HG03432 (cell line): Measurements from ENCODE around the gene PABPN1.

Source experiments
- ATAC-seq: cut with Tn5 transposase; IDR thresholded peaks from one replicate; pipeline ENCODE4 v1.9.1; 2021; ENCODE audit warnings: mild to moderate bottlenecking, moderate library complexity; ENCODE audit not compliant: unreplicated experiment

The PABPN1 gene

DNA sequence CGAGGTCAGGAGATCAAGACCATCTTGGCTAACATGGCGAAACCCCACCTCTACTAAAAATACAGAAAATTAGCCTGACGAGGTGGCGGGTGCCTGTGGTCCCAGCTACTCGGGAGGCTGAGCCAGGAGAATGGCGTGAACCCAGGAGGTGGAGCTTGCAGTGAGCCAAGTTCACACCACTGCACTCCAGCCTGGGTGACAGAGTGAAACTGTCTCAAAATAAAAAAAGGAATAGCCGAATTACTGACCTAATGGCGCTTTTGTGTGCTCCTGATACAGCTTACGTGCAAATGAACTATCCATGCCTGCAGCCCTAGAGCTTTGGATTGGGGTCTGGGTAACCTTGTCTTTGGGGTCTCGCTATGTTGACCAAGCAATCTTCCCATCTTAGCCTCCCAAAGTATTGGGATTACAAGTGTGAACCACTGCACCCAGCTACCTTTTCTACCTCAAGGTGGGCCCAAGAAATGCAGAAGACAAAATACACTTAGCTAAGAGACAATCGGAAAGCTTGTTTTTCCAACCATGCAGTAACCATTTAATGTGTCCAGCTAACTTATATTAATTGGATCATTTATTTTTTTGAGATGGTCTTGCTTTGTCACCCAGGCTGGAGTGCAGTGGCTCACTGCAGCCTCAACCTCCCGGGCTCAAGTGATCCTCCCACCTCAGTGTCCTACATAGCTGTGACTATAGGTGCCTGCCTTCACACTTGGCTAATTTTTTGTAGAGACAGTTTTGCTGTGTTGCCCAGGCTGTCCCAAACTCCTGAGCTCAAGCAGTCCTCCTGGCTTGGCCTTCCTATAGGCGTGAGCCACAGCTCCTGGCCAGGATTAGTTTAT, 5.5 kb downstream of the PABPN1 start:
- ATAC-seq = no peak

- ATAC-seq = no peak
Observed at GRCh38 chr14:23327947-23328744, 6.9 kb downstream of the PABPN1 start.

GRCh38 chr14:23335623-23336022, 14.4 kb downstream of the PABPN1 start:
- ATAC-seq = no peak

DNA sequence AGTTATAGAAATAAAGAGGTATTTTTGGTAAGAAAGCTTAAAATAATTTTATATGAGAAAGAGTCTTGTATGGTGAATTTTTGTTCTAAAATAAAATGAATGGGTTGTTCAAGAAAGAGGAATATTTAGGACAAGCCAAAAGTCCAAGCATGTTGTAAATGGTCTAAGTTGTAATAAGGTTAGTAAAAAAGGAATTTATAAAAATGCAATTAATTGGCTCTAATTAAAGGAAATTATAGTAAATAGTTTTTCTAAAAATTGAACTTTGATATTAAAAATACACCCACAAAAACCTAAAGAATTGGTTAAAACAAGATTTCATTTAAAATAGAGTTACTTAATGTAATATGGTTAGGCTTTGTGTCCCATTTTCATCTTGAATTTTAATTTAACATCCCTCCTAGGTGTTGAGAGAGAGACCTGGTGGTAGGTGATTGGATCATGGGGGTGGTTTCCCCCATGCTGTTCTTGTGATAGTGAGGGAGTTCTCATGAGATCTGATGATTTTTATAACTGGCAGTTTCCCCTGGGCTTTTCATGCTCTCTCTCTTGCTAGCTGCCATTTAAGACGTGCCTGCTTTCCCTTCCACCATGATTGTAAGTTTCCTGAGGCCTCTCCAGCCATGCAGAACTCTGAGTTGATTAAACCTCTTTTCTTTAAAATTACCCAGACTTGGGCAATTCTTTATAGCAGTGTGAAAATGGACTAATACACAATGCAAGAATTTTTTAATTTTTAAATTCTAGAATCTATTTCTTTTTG, 18.4 kb downstream of the PABPN1 start:
- ATAC-seq = no peak

- no peak for ATAC-seq
Observed at GRCh38 chr14:23344481-23344880, 23.2 kb downstream of the PABPN1 start.

- no peak for ATAC-seq
Observed at GRCh38 chr14:23345987-23346692, 24.9 kb downstream of the PABPN1 start.

DNA sequence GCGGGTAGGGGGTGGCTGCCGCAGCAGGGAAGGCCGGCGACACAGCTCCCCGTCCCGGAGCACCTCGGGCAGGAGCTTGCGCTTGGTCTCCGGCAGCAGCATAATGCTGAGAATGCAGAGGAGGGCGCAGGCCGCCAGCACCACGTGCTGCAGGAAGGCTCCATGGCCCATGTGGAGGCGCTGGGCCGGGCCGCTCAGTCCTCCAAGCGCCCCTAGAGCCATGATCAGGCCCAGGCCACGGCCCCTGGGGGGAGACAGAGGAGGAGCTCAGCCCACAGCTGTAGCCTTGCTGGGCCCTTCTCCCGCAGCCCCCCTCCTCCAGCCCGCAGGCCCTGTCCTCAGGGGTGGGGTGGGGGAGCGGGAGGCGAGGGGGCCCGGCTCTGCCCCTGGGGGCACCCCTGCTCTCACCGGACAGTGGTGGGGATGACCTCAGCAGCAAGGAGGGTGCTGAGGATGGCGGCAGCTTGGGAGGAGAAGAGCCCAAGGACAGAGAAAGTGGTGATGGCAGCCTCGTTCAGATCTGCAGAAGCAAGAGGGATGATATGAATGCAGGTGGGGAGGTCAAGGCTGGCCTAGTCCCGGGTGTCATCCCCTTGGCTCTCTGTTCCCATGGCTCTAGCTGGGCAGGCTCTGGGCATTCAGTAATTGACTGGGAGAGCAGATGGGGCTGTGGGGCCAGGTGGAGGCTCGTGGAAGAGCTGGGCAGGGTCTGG, 25.6 kb downstream of the PABPN1 start:
- no peak for ATAC-seq

DNA sequence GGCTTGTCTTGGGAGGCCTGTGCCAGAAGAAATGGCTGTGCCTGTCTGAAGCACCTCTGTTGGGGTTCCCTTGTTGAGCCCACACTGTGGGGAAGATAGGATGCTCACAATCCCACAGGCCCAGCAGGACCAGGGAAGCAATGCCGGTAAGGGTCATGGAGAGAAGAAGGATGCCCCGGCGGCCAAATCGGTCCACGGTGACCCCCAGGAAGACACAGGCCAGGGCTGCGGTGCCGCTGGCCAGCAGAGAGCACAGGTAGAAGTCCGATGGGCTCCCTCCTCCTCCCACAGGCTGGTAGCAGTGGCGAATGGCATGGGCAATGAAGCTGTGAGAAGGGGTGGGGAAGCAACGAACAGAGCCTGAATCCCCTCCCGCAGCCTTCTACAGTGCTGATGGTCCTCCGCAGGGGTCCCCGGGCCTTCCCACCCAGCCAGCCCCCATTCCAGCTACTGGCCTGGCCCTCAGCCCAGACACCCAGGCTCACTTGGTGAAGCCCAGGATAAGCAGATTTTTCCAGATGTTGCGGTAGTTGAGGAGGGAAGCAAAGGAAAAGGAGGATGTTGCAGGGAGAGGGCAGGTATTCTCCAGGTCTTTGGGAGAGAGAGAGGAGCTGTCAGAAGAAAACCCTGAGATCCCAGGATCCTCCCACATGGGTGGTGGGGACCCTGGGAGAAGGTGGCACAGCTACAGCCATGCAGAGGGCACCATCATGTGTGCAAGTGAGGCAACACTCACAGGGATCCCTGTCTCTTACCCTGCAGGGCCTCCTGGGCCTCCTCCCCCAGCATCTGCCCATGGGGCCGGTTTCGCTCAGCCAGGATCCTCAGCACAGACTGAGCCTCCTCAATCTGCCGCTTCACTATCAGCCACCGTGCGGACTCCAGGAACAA, 26.4 kb downstream of the PABPN1 start:
- no peak for ATAC-seq

- ATAC-seq = no peak
Observed at GRCh38 chr14:23348297-23348655, 27.0 kb downstream of the PABPN1 start.

- ATAC-seq = no peak
Observed at GRCh38 chr14:23349156-23349845, 28.0 kb downstream of the PABPN1 start.

GRCh38 chr14:23351681-23352505, 30.6 kb downstream of the PABPN1 start:
- no peak for ATAC-seq

DNA sequence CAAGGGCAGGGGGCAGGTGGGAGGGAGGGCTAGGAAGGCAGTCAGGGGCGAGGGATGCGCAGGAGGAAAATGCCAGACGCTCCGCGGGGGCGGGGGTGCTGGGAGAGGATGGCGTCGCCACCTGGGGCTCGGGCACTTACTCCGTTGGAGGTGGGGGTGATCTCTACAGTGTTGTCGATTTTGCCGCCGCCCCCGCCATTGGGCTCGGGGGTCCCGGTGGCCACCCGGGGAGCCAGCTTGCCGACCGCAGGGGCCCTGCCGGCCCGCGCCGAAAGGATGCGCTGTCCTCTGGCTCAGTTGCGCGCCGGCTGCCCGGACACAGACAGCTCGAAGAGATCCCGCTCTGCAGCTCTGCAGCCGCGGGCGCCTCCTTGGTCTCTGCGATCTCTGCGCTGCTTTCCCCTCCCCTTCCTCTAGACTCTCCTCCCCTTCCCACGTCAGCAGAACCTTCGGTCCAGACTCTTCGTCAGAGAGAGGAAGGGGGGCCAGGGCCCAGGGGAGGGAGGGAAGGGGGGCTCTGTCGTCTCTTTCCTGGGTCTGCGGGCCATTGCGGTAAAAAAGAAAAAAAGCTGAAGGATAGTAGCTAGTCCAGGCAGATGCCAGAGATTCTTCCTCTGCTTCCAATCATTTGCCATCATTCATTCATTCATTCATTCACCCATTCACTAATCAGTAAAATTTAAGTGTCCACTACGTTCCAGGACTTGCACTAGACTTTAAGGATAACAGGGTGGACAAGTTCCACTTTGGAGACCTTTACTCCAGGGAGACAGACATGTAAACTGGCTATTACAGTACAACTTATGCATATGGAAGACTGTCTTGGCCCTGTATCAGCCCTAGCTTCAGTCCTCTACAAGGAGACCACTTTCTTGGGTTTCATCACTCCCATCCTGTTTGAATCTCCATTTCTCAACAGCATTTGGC, 31.5 kb downstream of the PABPN1 start, which contains the start of gene SLC22A17:
Gene SLC22A17, minus strand, starts transcription at position 382 of the 927 bp plus-strand sequence.
- ATAC-seq = no peak

GRCh38 chr14:23353433-23353780, 32.1 kb downstream of the PABPN1 start:
- ATAC-seq = no peak

DNA sequence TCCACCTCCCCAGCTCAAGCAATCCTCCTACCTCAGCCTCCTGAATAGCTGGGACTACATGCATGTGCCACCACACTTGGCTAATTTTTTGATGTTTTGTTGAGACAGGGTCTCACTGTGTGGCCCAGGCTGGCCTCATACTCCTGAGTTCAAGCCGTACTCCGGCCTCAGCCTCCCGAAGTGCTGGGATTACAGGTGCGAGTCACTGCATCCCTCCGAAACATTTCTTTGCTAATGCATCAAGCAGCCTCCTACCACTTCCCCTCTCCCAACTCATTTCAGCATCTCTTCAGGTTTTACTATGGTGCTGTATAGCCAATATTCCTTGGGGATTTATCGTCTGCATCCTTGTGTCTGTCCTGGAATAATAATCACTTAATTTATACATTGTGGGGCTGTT, 33.7 kb downstream of the PABPN1 start:
- ATAC-seq = no peak

- ATAC-seq = no peak
Observed at GRCh38 chr14:23355871-23356435, 34.7 kb downstream of the PABPN1 start.

- no peak for ATAC-seq
Observed at GRCh38 chr14:23356662-23357061, 35.4 kb downstream of the PABPN1 start.
